Left colon (tissue), 2 donors: Measurements from ENCODE around the gene ACAP3. TPM values are rescaled to one million over a fixed set of nuclear protein-coding genes. Genes with fewer than 3 reads are reported as not detected.
"Not testable (repeated sequence)": the region's sequence is repeated elsewhere in the genome, so short reads cannot be mapped to it uniquely, and the experiment has no call there.

Source experiments
- ATAC-seq: fragments of 200-7000 bp; cut with Tn5 transposase; one replicate; pipeline ENCODE4 v1.9.1; 2020; ENCODE audit warnings: mild to moderate bottlenecking, moderate library complexity
- DNase-seq, 2 donors: peaks; one replicate each; pipeline ENCODE4 v3.0.0-alpha.2; 2020
- intact Hi-C, 2 donors: fragments of 100-400 bp; cut with DNase I in 1 of 2; cut with micrococcal nuclease in 1 of 2; formaldehyde crosslinking; loops; one replicate each; pipeline versions ENCODE4 v1.11.2 to v1.14.0; 2022; cut with DNase I, micrococcal nuclease
- total RNA-seq, 2 donors: library from RNA; stranded (reverse); fragmentation: NEBNext Ultra II Directional; extraction: Animal tissue kit (Norgen Biotek cat#: 25700); gene quantifications; one replicate each; pipeline ENCODE4 v1.2.1, GENCODE V29; 2021
- donor health status: DM: no; HTN: no; CAD: no.
- donor health status: DM: yes; HTN: yes; CAD: no.

The ACAP3 gene
- total RNA-seq, 2 donors from 2014 or later = 49.2 to 58.7 TPM

- ATAC-seq (no peak), DNase-seq (no peak)
- intact Hi-C loops = no loop called here
These were observed 47.7 kb downstream of the ACAP3 start for GRCh38 chr1:1259951-1260600.

GRCh38 chr1:1259540-1259939, 48.2 kb downstream of the ACAP3 start:
- DNase-seq (no peak), ATAC-seq (no peak)
- intact Hi-C loops = no loop called here

DNA sequence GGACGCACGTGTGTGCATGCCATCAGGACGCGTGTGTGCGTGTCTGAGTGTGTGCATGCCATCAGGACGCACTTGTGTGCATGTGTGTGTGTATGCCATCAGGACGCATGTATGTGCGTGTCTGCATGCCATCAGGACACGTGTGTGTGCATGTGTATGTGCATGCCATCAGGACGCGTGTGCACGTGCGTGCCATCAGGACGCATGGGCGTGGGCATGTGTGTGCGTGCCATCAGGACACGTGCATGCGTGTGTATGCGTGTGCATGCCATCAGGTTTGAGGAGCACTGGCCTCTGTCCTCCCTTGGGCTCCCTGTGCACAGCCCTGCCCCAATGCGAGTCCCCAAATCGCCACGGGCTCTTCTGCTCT, 48.6 kb downstream of the ACAP3 start:
- ATAC-seq = no peak
- intact Hi-C loops = no loop called here
- no peak for DNase-seq

DNA sequence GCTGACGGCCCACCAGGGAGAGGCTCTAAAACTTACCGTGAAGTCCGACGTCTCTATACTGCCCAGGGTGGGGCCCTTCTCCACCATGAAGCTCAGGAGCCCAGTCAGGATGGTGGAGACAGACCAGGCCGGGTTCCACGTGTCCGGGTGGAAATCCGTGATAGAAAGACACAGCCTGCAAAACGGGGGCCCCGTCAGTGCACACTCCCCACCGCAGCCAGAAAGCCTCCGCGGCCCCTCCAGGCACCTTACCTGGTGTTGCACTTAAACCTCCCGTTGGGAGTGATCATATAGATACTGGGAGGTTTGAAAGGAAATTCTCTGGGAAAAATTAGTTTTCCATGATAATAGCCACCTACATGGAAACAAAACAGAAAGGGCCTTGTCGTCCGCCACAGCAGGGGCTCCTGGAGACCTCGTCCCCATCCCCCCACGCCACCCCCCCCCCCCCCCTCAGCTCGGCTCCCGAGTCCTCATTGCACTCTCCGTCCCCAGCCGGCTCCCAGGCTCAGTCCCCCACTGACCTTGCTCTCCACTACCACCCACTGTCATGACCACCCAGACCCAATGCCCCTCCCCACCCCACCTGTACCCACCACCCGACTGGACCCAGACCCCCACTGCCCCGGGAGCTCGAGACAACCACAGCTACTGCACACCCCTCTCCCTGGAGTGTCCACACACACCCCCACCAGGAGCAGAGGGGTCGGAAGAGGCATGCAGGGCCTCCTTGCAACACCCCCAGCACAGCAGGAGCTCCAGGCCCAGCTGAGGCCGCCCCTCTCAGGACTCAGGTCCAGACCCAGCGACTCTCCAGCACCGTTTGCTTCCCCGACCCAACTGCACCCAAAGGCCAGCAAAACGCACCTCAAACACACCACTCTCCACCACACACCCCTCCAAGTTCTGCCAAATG, 50.5 kb downstream of the ACAP3 start:
- no peak for DNase-seq
- ATAC-seq = no peak
- intact Hi-C loops = no loop called here

DNA sequence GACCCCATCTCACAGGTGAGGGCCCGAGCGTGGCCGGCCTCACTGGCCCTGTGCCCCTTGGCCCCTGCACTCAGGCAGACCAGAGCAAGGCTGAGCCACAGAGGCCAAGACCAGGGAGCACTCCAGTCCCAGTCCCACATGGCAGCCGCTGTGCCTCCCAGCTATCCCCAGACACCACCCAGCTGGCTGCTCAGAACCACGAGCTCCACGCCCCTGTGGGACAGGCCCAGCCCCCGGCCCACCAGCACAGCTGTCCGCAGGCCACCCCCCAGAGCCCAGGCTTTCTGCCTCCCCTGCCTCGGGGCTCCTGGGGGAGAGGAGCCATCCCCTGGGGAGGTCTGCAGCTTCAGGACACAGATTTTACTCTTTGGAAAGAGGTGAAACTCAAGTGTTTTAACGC, 52.1 kb downstream of the ACAP3 start:
- ATAC-seq = no peak
- DNase-seq = no peak
- intact Hi-C loops = no loop called here

GRCh38 chr1:1255078-1255477, 52.7 kb downstream of the ACAP3 start:
- intact Hi-C loops = no loop called here
- no peak for DNase-seq
- no peak for ATAC-seq

GRCh38 chr1:1254667-1254998, 53.1 kb downstream of the ACAP3 start:
- DNase-seq (no peak), ATAC-seq (no peak)
- intact Hi-C loops = no loop called here

GRCh38 chr1:1253972-1254666, 53.6 kb downstream of the ACAP3 start:
- ATAC-seq = no peak
- intact Hi-C loops = no loop called here

DNA sequence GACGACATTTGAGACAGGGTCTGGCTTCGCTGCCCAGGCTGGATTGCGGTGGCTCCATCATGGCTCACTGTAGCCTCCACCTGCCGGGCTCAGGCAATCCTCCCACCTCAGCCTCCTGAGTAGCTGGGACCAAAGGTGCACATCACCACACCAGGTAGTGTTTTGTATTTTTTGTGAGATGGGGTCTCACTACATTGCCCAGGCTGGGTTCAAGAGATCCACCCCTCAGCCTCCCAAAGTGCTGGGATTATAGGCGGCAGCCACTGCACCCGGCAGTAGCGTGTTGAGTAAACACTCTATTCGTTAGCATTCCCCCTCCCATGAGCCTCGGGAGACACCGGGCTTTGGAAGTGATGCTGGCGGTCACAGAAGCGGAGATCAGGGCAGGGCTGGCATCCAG, 54.4 kb downstream of the ACAP3 start:
- ATAC-seq = no peak
- intact Hi-C loops = no loop called here

More at GRCh38 chr1:1253972-1254666, 53.6 kb downstream of the ACAP3 start:
- DNase-seq = no peak

GRCh38 chr1:1250786-1251284, 56.9 kb downstream of the ACAP3 start:
- no peak for DNase-seq
- peak; percentile 12 for ATAC-seq
- intact Hi-C loops = no loop called here

More for the DNA sequence above, 54.4 kb downstream of the ACAP3 start:
- no peak for DNase-seq

- DNase-seq, ATAC-seq, intact Hi-C loops: not testable (repeated sequence)
These were observed 59.5 kb downstream of the ACAP3 start for GRCh38 chr1:1248009-1248913.

- intact Hi-C loops = no loop called here
- DNase-seq (no peak), ATAC-seq (no peak)
These were observed 60.3 kb downstream of the ACAP3 start for GRCh38 chr1:1247341-1247913.

DNA sequence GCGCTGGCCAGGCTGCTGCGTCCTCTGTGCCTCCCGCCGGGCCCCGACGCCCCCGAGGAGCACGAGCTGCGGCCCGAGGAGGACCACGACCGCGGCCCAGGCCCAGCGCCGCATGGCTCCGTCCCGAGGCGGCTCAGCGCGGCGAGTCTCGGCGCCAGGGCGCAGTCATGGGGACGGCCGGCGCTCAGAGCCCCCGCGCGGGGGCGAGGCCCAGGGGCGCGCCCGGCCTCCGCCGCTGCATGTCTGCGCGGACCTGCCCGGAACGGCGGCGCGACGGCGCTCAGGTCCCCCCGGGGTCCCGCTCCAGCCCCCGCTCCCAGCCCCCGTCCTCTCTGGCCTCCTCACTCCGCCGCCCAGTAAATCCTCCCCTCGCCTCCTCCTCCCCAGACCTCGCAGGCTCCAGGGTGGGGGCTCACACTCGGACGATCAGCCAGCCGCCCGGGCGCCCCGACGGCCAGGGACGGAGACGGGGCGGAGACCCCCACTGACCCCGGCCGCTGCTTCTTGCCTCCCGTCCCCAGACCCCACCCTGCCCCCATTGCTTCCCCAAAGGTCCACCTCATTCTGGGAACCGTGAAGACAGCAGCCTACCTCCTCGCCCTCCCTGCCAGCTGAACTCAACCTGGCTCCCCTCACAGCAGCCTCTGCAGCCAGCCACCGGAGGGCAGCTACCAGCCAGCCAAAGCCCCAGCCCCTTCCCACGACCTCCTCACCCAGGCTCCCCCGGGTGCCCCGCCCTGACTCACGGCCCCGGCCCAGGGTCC, 61.0 kb downstream of the ACAP3 start, which contains the start of gene C1QTNF12:
TSS of gene C1QTNF12 (minus strand) at position 146 of the 764 bp plus-strand sequence. CDS start at position 114, 32 bp downstream.
- no peak for ATAC-seq
- no peak for DNase-seq
- intact Hi-C loops = no loop called here

GRCh38 chr1:1245817-1246576, 61.7 kb downstream of the ACAP3 start:
- intact Hi-C loops = no loop called here
- DNase-seq = no peak
- ATAC-seq = no peak

- intact Hi-C loops = no loop called here
- DNase-seq (no peak), ATAC-seq (no peak)
These were observed 62.4 kb downstream of the ACAP3 start for GRCh38 chr1:1245178-1245816.

DNA sequence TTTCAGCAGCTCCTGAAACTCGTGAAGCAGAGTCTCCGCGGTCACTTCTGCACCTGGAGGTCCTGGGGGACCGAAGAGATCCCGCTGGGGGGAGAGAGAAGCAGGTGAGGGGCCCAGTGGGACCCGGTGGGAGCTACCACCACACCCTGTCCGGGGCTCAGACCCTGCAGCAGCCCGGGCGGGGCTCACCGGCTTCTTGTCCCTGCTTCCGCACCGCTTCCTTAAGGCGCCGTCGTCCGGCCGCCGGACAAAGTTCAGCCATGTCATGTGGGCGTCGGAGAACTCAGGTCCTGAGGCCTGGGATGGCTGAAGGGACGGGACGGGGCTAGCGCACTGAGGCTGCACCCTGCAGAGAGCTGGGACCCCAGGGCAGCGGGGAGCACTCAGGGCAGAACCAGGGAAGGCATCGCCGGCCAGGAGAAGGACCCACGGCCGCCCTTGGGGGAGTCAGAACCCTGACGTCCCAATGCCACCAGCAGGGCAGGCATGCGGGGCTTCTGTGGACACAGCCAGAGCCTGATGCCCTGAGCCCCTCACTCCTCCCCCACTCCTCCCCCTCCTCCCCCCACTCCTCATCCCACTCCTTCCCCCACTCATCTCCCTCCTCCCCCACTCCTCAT, 63.4 kb downstream of the ACAP3 start:
- ATAC-seq (peak; percentile 89), DNase-seq (peak; percentile 67 to 85)
- intact Hi-C loops = no loop called here
